HG02852 (cell line): Measurements from ENCODE around the gene ZBTB21.
"Not testable (repeated sequence)": the region's sequence is repeated elsewhere in the genome, so short reads cannot be mapped to it uniquely, and the experiment has no call there.

Experiments
- ATAC-seq: cut with Tn5 transposase; IDR thresholded peaks from one replicate; pipeline ENCODE4 v1.9.1; 2021; ENCODE audit warnings: mild to moderate bottlenecking, moderate library complexity; ENCODE audit not compliant: unreplicated experiment

The ZBTB21 gene

GRCh38 chr21:41995577-41995976 is 14.6 kb downstream of the ZBTB21 start:
- no peak for ATAC-seq

- not testable (repeated sequence) for ATAC-seq
Observed at GRCh38 chr21:41994613-41995012, 15.5 kb downstream of the ZBTB21 start.

- no peak for ATAC-seq
Observed at GRCh38 chr21:41993744-41994143, 16.4 kb downstream of the ZBTB21 start.

- no peak for ATAC-seq
Observed at GRCh38 chr21:41992576-41992975, 17.6 kb downstream of the ZBTB21 start.

GRCh38 chr21:41991659-41992058 is 18.5 kb downstream of the ZBTB21 start:
- ATAC-seq: no peak

GRCh38 chr21:41989698-41990097 is 20.5 kb downstream of the ZBTB21 start:
- ATAC-seq: no peak

- no peak for ATAC-seq
Observed at GRCh38 chr21:41987310-41987709, 22.9 kb downstream of the ZBTB21 start.

- ATAC-seq: no peak
Observed at GRCh38 chr21:41985662-41986416, 24.3 kb downstream of the ZBTB21 start.

- ATAC-seq: no peak
Observed at GRCh38 chr21:41983229-41983628, 26.9 kb downstream of the ZBTB21 start.

GRCh38 chr21:41980561-41980960 is 29.6 kb downstream of the ZBTB21 start:
- ATAC-seq: no peak

- no peak for ATAC-seq
Observed at GRCh38 chr21:41979751-41980369, 30.3 kb downstream of the ZBTB21 start.

GRCh38 chr21:41979335-41979734 is 30.8 kb downstream of the ZBTB21 start:
- ATAC-seq: no peak

- ATAC-seq: no peak
Observed at GRCh38 chr21:41977034-41977950, 32.9 kb downstream of the ZBTB21 start.

GRCh38 chr21:41976611-41977010 is 33.5 kb downstream of the ZBTB21 start:
- ATAC-seq: no peak

GRCh38 chr21:41975391-41976272 is 34.5 kb downstream of the ZBTB21 start:
- ATAC-seq: no peak

- ATAC-seq: no peak
Observed at GRCh38 chr21:41974752-41975053, 35.5 kb downstream of the ZBTB21 start.

GRCh38 chr21:41973861-41974751 is 36.1 kb downstream of the ZBTB21 start:
- ATAC-seq: no peak

GRCh38 chr21:41973427-41973831 is 36.7 kb downstream of the ZBTB21 start:
- ATAC-seq: no peak

- no peak for ATAC-seq
Observed at GRCh38 chr21:41972511-41973205, 37.5 kb downstream of the ZBTB21 start.
